Osteoblast (primary cell): ENCODE results near the gene CCDC178. TPM values are rescaled to one million over a fixed set of nuclear protein-coding genes. Genes with fewer than 3 reads are reported as not detected.
A peak's percentile ranks its signal among the peaks of the same experiment; 100 is the strongest.
"Not testable (repeated sequence)": the region's sequence is repeated elsewhere in the genome, so short reads cannot be mapped to it uniquely, and the experiment has no call there.

Source experiments
- DNase-seq: peaks from one replicate; pipeline ENCODE4 v3.0.0; 2011; ENCODE audit warnings: low spot score, mixed read lengths; ENCODE audit not compliant: insufficient read length; ENCODE audit errors: missing footprints
- H2AFZ ChIP-seq: 2 replicates; pipeline ENCODE4 v1.6.0; 2011; ENCODE audit warnings: mild to moderate bottlenecking, low read length
- H3K27ac ChIP-seq: 2 replicates; pipeline ENCODE4 v1.5.1; 2011; ENCODE audit warnings: mild to moderate bottlenecking, low read depth, low read length, moderate library complexity
- H3K27me3 ChIP-seq: 2 replicates; pipeline ENCODE4 v1.6.0; 2012; ENCODE audit warnings: mild to moderate bottlenecking, control low read depth, inconsistent platforms, low read length, moderate library complexity; ENCODE audit not compliant: insufficient read depth
- H3K36me3 ChIP-seq: 2 replicates; pipeline ENCODE4 v1.5.1; 2011; ENCODE audit warnings: mild to moderate bottlenecking, low read length, control low read depth, moderate library complexity; ENCODE audit not compliant: insufficient read depth
- H3K4me1 ChIP-seq: 2 replicates; pipeline ENCODE4 v1.5.1; 2011; ENCODE audit warnings: mild to moderate bottlenecking, low read length, control low read depth, moderate library complexity; ENCODE audit not compliant: insufficient read depth
- H3K4me2 ChIP-seq: 2 replicates; pipeline ENCODE4 v1.6.0; 2011; ENCODE audit warnings: mild to moderate bottlenecking, low read length; ENCODE audit not compliant: insufficient read depth
- H3K4me3 ChIP-seq: fragments of 200-600 bp; sonication (generic); 3 replicates; pipeline ENCODE4 v1.5.1; 2012; ENCODE audit warnings: mild to moderate bottlenecking, low read length, inconsistent platforms; ENCODE audit not compliant: insufficient read depth
- H3K79me2 ChIP-seq: 2 replicates; pipeline ENCODE4 v1.6.0; 2012; ENCODE audit warnings: mild to moderate bottlenecking, low read length, control low read depth, inconsistent platforms; ENCODE audit not compliant: insufficient read depth
- H3K9me3 ChIP-seq: 2 replicates; pipeline ENCODE4 v1.5.1; 2011; ENCODE audit warnings: low read depth, low read length, control low read depth
- H4K20me1 ChIP-seq: 2 replicates; pipeline ENCODE4 v1.6.0; 2012; ENCODE audit warnings: mild to moderate bottlenecking, low read length, control low read depth; ENCODE audit not compliant: insufficient read depth
- CTCF ChIP-seq: IDR thresholded peaks from 2 replicates; pipeline ENCODE4 v1.5.1; 2011; ENCODE audit warnings: mild to moderate bottlenecking, low read depth, low read length, moderate library complexity; ENCODE audit errors: extremely low read depth
- total RNA-seq: library from RNA; depleted of rRNA; stranded (reverse); fragments of >200 nt; gene quantifications from 2 replicates; pipeline ENCODE4 v1.2.3, GENCODE V29; 2012

The CCDC178 gene
- total RNA-seq, 1 donor = not detected

DNA sequence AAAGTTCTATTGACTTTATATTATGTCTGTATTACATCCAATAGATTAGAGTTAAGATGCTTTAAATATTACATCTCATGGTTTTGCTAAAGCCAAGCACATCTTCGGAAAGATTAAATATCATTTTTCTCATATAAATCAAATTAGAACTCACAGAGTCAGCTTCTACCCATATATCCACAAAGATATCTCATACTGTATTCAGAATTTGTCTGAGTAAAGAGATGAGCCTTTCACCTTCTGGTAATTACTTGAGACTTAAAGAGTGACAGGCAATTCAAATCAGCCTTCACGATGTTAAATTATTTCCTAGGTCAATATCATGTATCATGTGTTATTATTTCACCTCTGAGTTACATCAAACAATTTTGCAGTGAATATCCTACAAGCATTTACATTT, 13.0 kb downstream of the CCDC178 start:
- no peaks in the 10 kb centered on the region for H3K79me2 ChIP-seq
- no peak for DNase-seq
- no peak for TF ChIP-seq CTCF
- no peaks in the 10 kb centered on the region for H3K27me3 ChIP-seq
- no peak overlapping the region for H2AFZ ChIP-seq
- H3K9me3 ChIP-seq = no peaks in the 10 kb centered on the region
- H3K4me1 ChIP-seq = no peaks in the 10 kb centered on the region
- H3K4me3 ChIP-seq = no peak overlapping the region
- no peaks in the 10 kb centered on the region for H3K36me3 ChIP-seq
- no peak overlapping the region for H3K27ac ChIP-seq
- no peak overlapping the region for H3K4me2 ChIP-seq
- H4K20me1 ChIP-seq = no peaks in the 10 kb centered on the region

- Histone ChIP-seq H3K27ac (no peak overlapping the region), H3K4me1 (no peaks in the 10 kb centered on the region), H3K9me3 (no peaks in the 10 kb centered on the region), H3K36me3 (no peaks in the 10 kb centered on the region), H3K4me3 (no peak overlapping the region), H3K79me2 (no peaks in the 10 kb centered on the region), H4K20me1 (no peaks in the 10 kb centered on the region), H3K4me2 (no peak overlapping the region), H2AFZ (no peak overlapping the region), H3K27me3 (no peaks in the 10 kb centered on the region)
- no peak for DNase-seq
- TF ChIP-seq CTCF = no peak
Measured at GRCh38 chr18:33424266-33424946, 16.1 kb downstream of the CCDC178 start.

GRCh38 chr18:33421225-33421624, 19.3 kb downstream of the CCDC178 start:
- H3K79me2 ChIP-seq = no peaks in the 10 kb centered on the region
- no peaks in the 10 kb centered on the region for H3K36me3 ChIP-seq
- no peaks in the 10 kb centered on the region for H3K27me3 ChIP-seq
- no peaks in the 10 kb centered on the region for H4K20me1 ChIP-seq
- DNase-seq = no peak
- H3K27ac ChIP-seq = no peak overlapping the region
- no peak overlapping the region for H2AFZ ChIP-seq
- no peaks in the 10 kb centered on the region for H3K4me1 ChIP-seq
- no peak overlapping the region for H3K4me3 ChIP-seq
- no peak for TF ChIP-seq CTCF
- H3K9me3 ChIP-seq = no peaks in the 10 kb centered on the region
- H3K4me2 ChIP-seq = no peak overlapping the region

DNA sequence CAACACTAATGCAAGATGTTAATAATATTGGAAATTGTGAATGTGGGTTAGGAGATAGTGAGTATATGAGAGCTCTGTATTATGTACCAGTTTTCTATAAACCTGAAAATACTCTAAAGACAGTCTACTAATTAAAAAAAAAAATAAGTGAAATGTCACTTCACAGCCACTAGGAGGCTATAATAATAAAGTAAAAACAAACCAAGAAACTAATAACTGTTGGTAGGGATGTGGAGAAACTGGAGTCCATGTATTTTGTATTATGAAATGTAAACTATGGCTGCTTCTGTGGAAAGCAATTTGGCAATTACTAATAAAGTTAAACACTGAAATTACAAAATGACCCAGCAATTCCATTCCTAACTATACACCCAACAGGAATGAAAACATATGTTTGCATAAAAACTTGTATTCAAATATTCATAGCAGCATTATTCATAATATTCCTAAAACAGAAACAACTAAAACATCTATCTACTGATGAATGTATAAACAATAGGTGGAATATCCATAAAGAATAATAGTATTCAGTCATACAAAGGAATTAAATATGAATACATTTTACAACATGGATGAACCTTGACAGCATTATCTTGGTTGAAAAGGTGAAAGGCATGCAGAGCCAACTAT, 36.2 kb downstream of the CCDC178 start:
- Histone ChIP-seq H2AFZ (no peak overlapping the region), H3K4me1 (no peaks in the 10 kb centered on the region), H3K79me2 (no peaks in the 10 kb centered on the region), H3K4me3 (no peak overlapping the region), H3K27me3 (no peaks in the 10 kb centered on the region), H3K9me3 (no peaks in the 10 kb centered on the region), H4K20me1 (no peaks in the 10 kb centered on the region), H3K36me3 (no peaks in the 10 kb centered on the region), H3K27ac (no peak overlapping the region), H3K4me2 (no peak overlapping the region)
- TF ChIP-seq CTCF = peak; percentile 21
- DNase-seq = no peak

- H3K27me3 ChIP-seq, H4K20me1 ChIP-seq, H3K4me1 ChIP-seq, H3K79me2 ChIP-seq, H3K36me3 ChIP-seq, H3K4me2 ChIP-seq, DNase-seq, H2AFZ ChIP-seq, H3K27ac ChIP-seq, H3K9me3 ChIP-seq, H3K4me3 ChIP-seq: not testable (repeated sequence)
Measured at GRCh38 chr18:33398939-33399338, 41.6 kb downstream of the CCDC178 start.
